Jurkat, Clone E6-1 (cell line): ENCODE data around the gene ETS1.

Source experiments
- DNase-seq: peaks from one replicate; pipeline ENCODE4 v3.0.0-alpha.2; 2011; ENCODE audit warnings: low read depth, low spot score
- H3K4me3 ChIP-seq: 2 replicates; pipeline ENCODE4 v1.5.1; 2011; ENCODE audit warnings: mild to moderate bottlenecking, low read length, control low read depth, moderate library complexity

ETS1 gene

DNA sequence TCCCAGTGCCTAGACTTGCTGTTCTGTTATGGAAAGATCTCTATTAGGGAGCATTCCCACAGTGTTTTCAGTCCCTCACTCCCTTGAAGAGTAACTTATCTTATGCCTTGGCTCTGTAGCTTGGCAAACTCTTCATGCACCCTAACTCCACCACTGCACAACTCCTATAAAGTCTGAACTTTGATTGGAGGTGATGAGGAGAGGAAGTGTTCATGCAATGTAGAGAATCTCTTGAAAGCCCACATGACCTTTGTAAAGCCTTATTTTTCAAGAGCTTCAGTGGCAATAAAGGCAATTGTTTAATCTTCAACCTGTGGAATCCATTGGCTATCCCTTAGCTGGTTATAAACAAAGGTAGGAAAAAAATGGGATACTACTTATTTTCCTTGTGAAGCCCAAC, 176.2 kb downstream of the ETS1 start:
- DNase-seq = no peak
- no peak overlapping the region for H3K4me3 ChIP-seq

GRCh38 chr11:128409476-128409875, 177.9 kb downstream of the ETS1 start:
- no peak for DNase-seq
- H3K4me3 ChIP-seq = no peak overlapping the region
